Erythroblast (primary cell): ENCODE results near the gene DRC3.
"Not testable (repeated sequence)": the region's sequence is repeated elsewhere in the genome, so short reads cannot be mapped to it uniquely, and the experiment has no call there.

ENCODE experiments used
- DNase-seq, 2 experiments: peaks; one replicate each; lab custom pipeline; 2025; lab: John Stamatoyannopoulos, UW
- GATA1 ChIP-seq: IDR thresholded peaks from 2 replicates; pipeline ENCODE4 v1.6.1; 2011; ENCODE audit warnings: low read depth, mild to moderate bottlenecking, control low read depth, low read length, moderate library complexity
- POLR2A ChIP-seq: IDR thresholded peaks from 2 replicates; pipeline ENCODE4 v1.6.1; 2011; ENCODE audit warnings: mild to moderate bottlenecking, low read length

Gene DRC3

GRCh38 chr17:17935321-17936271, 37.1 kb upstream of the DRC3 start:
- no peak for DNase-seq
- no peak for TF ChIP-seq GATA1
- TF ChIP-seq POLR2A, result no peak

GRCh38 chr17:17937201-17937853, 35.3 kb upstream of the DRC3 start:
- DNase-seq, result no peak
- no peak for TF ChIP-seq POLR2A
- no peak for TF ChIP-seq GATA1

- TF ChIP-seq GATA1, result no peak
- no peak for DNase-seq
These were observed 34.7 kb upstream of the DRC3 start for GRCh38 chr17:17937958-17938357.

- no peak for DNase-seq
- TF ChIP-seq GATA1 (no peak), POLR2A (no peak)
These were observed 34.1 kb upstream of the DRC3 start for GRCh38 chr17:17938388-17939107.

- not testable (repeated sequence) for DNase-seq
These were observed 32.7 kb upstream of the DRC3 start for GRCh38 chr17:17939941-17940340.

- DNase-seq, result no peak
These were observed 32.2 kb upstream of the DRC3 start for GRCh38 chr17:17940441-17940911.

GRCh38 chr17:17941015-17941414, 31.6 kb upstream of the DRC3 start:
- no peak for TF ChIP-seq GATA1
- no peak for TF ChIP-seq POLR2A
- no peak for DNase-seq

More at GRCh38 chr17:17940441-17940911, 32.2 kb upstream of the DRC3 start:
- no peak for TF ChIP-seq GATA1
- TF ChIP-seq POLR2A, result no peak

GRCh38 chr17:17942846-17943245, 29.8 kb upstream of the DRC3 start:
- no peak for TF ChIP-seq GATA1
- no peak for TF ChIP-seq POLR2A
- peak in 1 of 2 experiments; percentile 27 for DNase-seq

- no peak for TF ChIP-seq GATA1
- TF ChIP-seq POLR2A, result no peak
- peak in 1 of 2 experiments; percentile 27 for DNase-seq
These were observed 29.2 kb upstream of the DRC3 start for GRCh38 chr17:17943281-17943984.

GRCh38 chr17:17944242-17944641, 28.4 kb upstream of the DRC3 start:
- TF ChIP-seq POLR2A (no peak), GATA1 (no peak)

GRCh38 chr17:17944743-17945142, 27.9 kb upstream of the DRC3 start:
- TF ChIP-seq GATA1 (no peak), POLR2A (no peak)
- DNase-seq, result no peak

More at GRCh38 chr17:17944242-17944641, 28.4 kb upstream of the DRC3 start:
- no peak for DNase-seq

GRCh38 chr17:17946093-17946492, 26.6 kb upstream of the DRC3 start:
- DNase-seq, result no peak
- no peak for TF ChIP-seq GATA1
- TF ChIP-seq POLR2A, result no peak

- no peak for DNase-seq
- no peak for TF ChIP-seq POLR2A
- no peak for TF ChIP-seq GATA1
These were observed 25.4 kb upstream of the DRC3 start for GRCh38 chr17:17947309-17947708.

- no peak for DNase-seq
- TF ChIP-seq GATA1 (no peak), POLR2A (no peak)
These were observed 24.7 kb upstream of the DRC3 start for GRCh38 chr17:17947966-17948365.
